Esophagus mucosa (tissue), 1 donor: ENCODE results near the gene PCSK5. TPM values are rescaled to one million over a fixed set of nuclear protein-coding genes. Genes with fewer than 3 reads are reported as not detected.
A peak's percentile ranks its signal among the peaks of the same experiment; 100 is the strongest.

Experiments used
- ATAC-seq: fragments of 200-7000 bp; cut with Tn5 transposase; one replicate; pipeline ENCODE4 v1.9.1; 2020
- total RNA-seq: library from RNA; stranded (reverse); gene quantifications from one replicate; pipeline ENCODE4 v1.2.4, GENCODE V29; 2023
- donor health status: DM: yes; HTN: yes; CAD: no.

PCSK5 gene
- total RNA-seq, 1 donor from 2014 or later: 13.6 TPM

DNA sequence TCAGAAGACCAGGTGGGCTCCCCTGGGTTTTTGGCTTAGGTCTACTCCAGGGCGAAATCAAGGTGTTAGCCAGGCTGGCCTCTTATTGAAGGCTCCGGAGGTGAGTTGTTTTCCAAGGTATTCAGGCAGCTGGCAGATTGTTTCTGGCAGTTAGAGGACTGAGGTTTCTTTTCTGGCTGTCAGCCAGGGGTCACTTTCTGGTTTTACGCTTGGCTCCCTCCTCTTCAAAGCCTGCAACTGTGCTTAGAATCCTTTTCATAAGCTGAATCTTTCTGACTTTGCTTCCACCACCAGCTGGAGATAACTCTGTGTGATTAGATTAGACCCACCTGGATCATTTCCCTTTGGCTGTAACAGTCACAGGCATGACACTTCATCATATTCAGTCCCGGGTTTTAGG is 479.1 kb downstream of the PCSK5 start:
- ATAC-seq: no peak

DNA sequence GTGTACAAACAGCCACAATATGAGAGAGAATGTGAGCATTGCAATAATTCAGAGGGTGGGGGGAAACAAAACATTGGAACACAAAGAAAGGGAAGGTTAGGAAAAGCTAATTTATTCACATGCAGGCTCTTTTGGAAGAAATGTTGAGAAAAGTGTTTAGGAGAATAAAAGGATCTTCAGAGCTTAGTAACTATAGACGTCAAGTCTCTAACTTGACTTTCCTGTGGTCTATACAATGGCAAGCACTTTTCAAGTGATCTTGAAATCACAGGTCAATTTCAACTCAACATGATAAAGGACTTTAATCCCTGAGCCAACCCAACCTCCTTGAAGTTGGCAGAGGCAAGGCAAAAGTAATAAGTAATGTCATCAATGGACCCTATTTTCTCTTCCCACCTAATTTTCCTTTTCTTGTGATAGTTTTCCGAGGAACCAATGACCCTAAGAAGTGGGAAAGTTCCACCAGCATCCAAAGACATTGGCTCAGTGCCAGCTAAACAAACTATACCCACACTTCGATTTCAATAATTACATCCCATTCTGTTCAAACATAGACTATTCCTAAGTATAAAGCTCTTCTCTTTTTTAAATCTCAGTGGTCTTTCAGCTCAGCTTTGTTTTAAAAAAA is 480.0 kb downstream of the PCSK5 start:
- no peak for ATAC-seq

GRCh38 chr9:76371901-76372300 is 481.4 kb downstream of the PCSK5 start:
- no peak for ATAC-seq

- ATAC-seq: no peak
Measured at GRCh38 chr9:76372336-76372735, 481.9 kb downstream of the PCSK5 start.

DNA sequence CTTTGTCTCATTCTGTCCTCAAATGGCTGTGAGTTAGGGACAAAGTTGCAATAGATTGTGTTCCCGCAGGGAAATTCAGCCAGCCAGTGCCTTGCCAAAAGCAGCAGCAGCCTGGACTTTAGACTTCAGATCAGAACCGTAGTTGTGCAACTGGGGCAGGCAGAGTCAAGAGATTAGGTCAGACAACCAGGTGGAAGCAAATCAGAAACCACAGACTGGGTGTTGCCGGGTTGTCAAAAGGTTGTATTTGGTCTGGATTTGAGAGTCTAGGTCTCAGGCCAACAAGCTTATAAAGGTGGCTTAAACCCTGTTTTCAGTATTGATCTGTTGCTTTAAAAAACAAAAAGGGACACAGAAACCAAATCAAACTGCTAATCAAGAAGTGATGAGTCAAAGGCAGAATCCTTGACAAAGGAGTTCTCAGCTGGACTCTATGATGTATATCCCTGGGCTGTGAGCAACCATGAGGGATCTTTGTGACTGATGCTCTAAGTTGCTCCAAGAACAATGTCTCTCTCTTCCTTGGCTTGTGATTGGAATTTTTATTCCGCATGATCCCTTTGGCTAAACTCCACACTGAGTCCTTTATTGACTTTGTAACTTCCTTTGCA is 482.8 kb downstream of the PCSK5 start:
- peak; percentile 60 for ATAC-seq

DNA sequence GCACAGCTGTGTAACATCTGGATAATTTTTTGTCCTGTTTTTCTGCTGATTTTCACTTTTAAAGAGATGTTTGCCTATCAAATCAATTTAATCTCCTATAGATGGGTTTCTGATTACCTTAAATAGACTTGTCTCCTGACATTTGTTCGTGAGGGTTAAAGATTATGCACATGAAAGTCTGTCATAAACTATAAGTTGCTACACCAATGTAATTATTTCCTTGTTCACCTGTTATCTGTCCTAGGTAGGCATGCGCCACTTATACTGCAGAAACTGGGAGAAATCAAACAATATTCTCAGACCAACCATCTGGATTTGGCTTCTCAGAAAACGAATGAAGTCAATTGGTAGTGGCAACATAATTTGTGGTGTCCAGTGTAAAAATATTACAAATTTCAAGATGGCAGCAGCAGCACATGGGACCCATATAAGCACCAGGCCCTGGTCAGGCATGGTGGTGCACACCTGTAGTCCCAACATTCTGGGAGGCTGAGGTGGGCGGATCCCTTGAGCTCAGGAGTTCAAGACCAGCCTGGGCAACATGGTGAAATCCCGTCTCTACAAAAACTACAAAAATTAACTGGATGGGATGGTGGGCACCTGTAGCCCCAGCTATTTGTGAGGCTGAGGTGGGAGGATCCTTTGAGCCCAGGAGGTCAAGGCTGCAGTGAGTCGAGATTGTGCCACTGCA is 483.5 kb downstream of the PCSK5 start:
- no peak for ATAC-seq

- peak; percentile 94 for ATAC-seq
Measured at GRCh38 chr9:76374783-76375559, 484.5 kb downstream of the PCSK5 start.

DNA sequence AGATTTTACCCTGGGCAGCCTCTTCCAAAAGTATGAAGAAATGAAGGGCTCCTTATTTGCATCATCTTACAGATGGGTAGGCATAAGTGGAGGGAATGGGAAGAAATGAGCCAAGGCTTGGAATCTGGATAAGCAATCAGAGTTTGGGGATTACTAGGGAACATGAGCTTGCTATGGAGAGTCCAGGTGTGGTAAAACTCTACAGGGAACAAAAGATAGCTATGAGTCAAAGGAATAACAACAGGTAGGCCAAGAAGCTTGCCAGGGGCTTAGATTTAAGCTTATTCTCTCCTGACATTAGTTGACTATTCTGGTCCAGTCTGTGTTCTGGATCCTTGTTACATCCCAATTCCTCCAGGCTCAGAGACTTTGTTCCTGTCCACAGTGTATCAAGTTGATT is 487.3 kb downstream of the PCSK5 start:
- peak; percentile 42 for ATAC-seq

- ATAC-seq: no peak
Measured at GRCh38 chr9:76378367-76379073, 488.0 kb downstream of the PCSK5 start.

DNA sequence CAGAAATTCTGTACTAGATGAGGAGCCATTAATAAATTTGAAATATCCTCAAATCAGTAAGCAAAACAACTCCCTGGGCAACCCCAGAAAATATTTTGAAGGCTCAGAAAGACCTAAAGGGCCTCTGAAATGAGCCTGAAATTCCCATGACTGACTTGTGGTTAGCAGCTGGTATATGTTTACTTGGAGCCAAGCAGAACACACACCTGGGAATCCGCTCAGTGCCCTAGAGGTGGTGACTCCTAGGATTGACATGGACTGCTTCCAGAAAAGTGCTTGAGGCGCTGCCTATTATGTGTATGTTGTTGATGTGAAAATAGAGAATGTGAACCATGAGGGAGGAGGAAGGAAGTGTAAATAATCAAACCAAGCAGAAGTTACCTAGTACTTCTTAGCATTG is 489.0 kb downstream of the PCSK5 start:
- ATAC-seq: no peak

DNA sequence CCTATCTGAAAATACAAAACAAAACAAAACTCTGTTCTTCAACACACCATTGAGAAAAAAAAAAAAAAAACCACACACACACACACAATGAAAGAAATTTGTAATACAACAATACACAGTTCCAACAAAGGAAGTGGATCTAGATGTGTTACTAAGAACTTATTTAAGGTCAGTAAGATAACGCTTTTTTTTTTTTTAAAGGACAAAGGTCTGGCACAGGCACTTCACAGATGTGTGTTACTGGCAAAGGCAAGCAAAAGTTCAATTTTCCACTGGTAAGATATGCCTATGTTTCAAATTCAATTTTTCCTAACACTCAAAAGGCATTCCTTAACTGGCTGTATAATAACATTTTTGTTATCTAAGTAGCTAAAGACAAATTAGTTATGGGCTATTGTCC is 500.2 kb downstream of the PCSK5 start:
- ATAC-seq: no peak

GRCh38 chr9:76394195-76394959 is 503.9 kb downstream of the PCSK5 start, which contains the start of gene RFK:
TSS of gene RFK (minus strand) at chr9:76394426. CDS start at chr9:76394171, 255 bp downstream.
- ATAC-seq: peak; percentile 99

DNA sequence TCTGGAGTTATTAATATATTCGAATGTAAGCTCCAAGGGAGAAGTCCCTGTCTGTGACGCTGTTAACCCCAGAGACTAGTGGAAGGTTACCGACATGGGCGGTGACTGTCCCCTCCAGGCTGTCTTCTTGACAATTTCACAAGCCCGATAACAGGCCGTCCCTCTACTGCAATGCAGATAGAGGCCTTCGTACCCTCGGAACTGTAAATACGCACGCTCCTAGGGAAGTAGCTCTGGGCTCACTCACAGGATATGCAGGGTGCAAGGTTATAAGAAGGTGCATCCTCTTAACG is 504.4 kb downstream of the PCSK5 start:
- ATAC-seq: peak; percentile 27

- no peak for ATAC-seq
Measured at GRCh38 chr9:76395381-76395780, 504.9 kb downstream of the PCSK5 start.

DNA sequence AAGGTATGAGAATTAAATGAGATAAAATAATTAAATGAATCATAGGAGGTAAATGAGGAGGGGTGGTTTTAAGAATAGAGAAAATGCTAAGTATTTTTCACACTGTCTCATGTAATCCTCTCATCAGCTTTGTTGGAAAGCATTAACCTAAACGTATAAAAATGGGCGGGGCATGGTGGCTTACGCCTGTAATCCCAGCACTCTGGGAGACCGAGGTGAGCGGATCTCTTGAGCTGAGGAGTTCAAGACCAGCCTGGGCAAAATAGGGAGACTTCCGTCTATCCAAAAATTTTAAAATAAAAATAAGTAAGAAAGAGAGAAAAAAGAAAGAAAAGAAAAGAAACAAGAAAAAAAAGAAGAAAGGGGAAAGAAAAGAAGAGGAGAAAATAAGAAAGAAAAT is 505.7 kb downstream of the PCSK5 start:
- ATAC-seq: no peak

GRCh38 chr9:76396597-76396996 is 506.1 kb downstream of the PCSK5 start:
- ATAC-seq: no peak

- ATAC-seq: no peak
Measured at GRCh38 chr9:76399856-76400255, 509.4 kb downstream of the PCSK5 start.

GRCh38 chr9:76400534-76401096 is 510.1 kb downstream of the PCSK5 start:
- peak; percentile 77 for ATAC-seq

GRCh38 chr9:76401176-76401575 is 510.7 kb downstream of the PCSK5 start:
- ATAC-seq: no peak

GRCh38 chr9:76401580-76402354 is 511.3 kb downstream of the PCSK5 start:
- ATAC-seq: peak; percentile 52

DNA sequence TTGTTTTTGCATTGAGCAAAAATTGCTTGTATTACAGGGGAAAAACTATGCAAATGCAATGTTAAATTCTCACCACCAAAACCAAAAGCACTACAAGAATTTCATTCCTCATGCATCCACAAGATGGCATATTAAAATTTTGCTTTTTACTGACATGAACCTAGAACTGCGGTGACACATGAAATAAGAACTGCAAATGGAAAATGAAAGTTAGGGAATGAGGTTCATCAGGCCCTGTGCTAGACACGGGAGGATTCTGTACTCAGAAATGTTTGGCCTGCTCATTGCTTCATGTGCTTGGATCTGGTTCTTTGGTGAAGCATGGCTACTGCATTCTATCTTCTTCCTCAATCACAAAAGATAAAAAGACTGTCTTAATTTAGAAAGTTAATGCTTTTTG is 512.9 kb downstream of the PCSK5 start:
- ATAC-seq: peak; percentile 55
